GM19035 (cell line): ENCODE data around the gene NCF2.

Experiments used
- ATAC-seq: cut with Tn5 transposase; IDR thresholded peaks from one replicate; pipeline ENCODE4 v1.9.1; 2021; ENCODE audit not compliant: unreplicated experiment

NCF2 gene

GRCh38 chr1:183612407-183612806 is 22.1 kb upstream of the NCF2 start:
- ATAC-seq, result no peak

GRCh38 chr1:183611021-183611420 is 20.8 kb upstream of the NCF2 start:
- no peak for ATAC-seq

- no peak for ATAC-seq
These were observed 19.6 kb upstream of the NCF2 start for GRCh38 chr1:183609759-183610452.

GRCh38 chr1:183609313-183609712 is 19.1 kb upstream of the NCF2 start:
- ATAC-seq, result no peak

- no peak for ATAC-seq
These were observed 17.2 kb upstream of the NCF2 start for GRCh38 chr1:183607322-183607980.

- ATAC-seq, result no peak
These were observed 15.6 kb upstream of the NCF2 start for GRCh38 chr1:183605904-183606303.

GRCh38 chr1:183604815-183605214 is 14.6 kb upstream of the NCF2 start:
- peak; percentile 9 for ATAC-seq

- peak; percentile 56 for ATAC-seq
These were observed 14.0 kb upstream of the NCF2 start for GRCh38 chr1:183604038-183604808.

GRCh38 chr1:183602510-183602909 is 12.3 kb upstream of the NCF2 start:
- ATAC-seq, result no peak

GRCh38 chr1:183600634-183601033 is 10.4 kb upstream of the NCF2 start:
- no peak for ATAC-seq

GRCh38 chr1:183600136-183600535 is 9.9 kb upstream of the NCF2 start:
- no peak for ATAC-seq

GRCh38 chr1:183598386-183598785 is 8.1 kb upstream of the NCF2 start:
- ATAC-seq, result peak; percentile 77

- no peak for ATAC-seq
These were observed 7.5 kb upstream of the NCF2 start for GRCh38 chr1:183597656-183598347.

- no peak for ATAC-seq
These were observed 6.2 kb upstream of the NCF2 start for GRCh38 chr1:183596500-183596899.

- ATAC-seq, result no peak
These were observed 5.3 kb upstream of the NCF2 start for GRCh38 chr1:183595537-183595936.

- ATAC-seq, result peak; percentile 39
These were observed 3.1 kb upstream of the NCF2 start for GRCh38 chr1:183593356-183593755.

GRCh38 chr1:183592733-183593132 is 2.5 kb upstream of the NCF2 start:
- no peak for ATAC-seq

GRCh38 chr1:183589874-183590243 is 400 bp downstream of the NCF2 start:
- ATAC-seq, result peak; percentile 19

GRCh38 chr1:183589384-183589783 is 875 bp downstream of the NCF2 start:
- no peak for ATAC-seq

- ATAC-seq, result no peak
These were observed 1.4 kb downstream of the NCF2 start for GRCh38 chr1:183588827-183589226.

- no peak for ATAC-seq
These were observed 3.3 kb downstream of the NCF2 start for GRCh38 chr1:183586926-183587325.
